ENCODE measurements around the gene MRLN.
"Not testable (repeated sequence)": the region's sequence is repeated elsewhere in the genome, so short reads cannot be mapped to it uniquely, and the experiment has no call there.

GRCh38 chr10:59744762-59745161 lies 8.5 kb downstream of the MRLN start:
- TF ChIP-seq, protein P1, sequence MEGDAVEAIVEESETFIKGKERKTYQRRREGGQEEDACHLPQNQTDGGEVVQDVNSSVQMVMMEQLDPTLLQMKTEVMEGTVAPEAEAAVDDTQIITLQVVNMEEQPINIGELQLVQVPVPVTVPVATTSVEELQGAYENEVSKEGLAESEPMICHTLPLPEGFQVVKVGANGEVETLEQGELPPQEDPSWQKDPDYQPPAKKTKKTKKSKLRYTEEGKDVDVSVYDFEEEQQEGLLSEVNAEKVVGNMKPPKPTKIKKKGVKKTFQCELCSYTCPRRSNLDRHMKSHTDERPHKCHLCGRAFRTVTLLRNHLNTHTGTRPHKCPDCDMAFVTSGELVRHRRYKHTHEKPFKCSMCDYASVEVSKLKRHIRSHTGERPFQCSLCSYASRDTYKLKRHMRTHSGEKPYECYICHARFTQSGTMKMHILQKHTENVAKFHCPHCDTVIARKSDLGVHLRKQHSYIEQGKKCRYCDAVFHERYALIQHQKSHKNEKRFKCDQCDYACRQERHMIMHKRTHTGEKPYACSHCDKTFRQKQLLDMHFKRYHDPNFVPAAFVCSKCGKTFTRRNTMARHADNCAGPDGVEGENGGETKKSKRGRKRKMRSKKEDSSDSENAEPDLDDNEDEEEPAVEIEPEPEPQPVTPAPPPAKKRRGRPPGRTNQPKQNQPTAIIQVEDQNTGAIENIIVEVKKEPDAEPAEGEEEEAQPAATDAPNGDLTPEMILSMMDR (conservative IDR thresholded peaks at IDR 0.05 in 1 of 2, IDR thresholded peaks at IDR 0.05 in 1 of 2; ENCODE audit: low read depth in 1 of 2, low read length in 2 of 2): not testable (repeated sequence)
- TF ChIP-seq EZH2 (IDR thresholded peaks at IDR 0.05; ENCODE audit: low read length, missing control alignments): not testable (repeated sequence)

Measured in fibroblast of lung (primary cell).